Caco-2 (cell line): ENCODE measurements around the gene SYAP1. TPM values are rescaled to one million over a fixed set of nuclear protein-coding genes. Genes with fewer than 3 reads are reported as not detected.

Experiments
- BruUV-seq: library from RNA; stranded (reverse); fragments of 400-500 nt; replicated peaks from 2 replicates; lab custom pipeline; 2021; lab: Mats Ljungman, UMichigan
- CTCF ChIA-PET: fragments of 300-600 bp; sonication (Branson Sonifier 250); formaldehyde crosslinking; loops from one replicate; lab custom pipeline; 2022; ENCODE audit warnings: antibody characterized with exemption; lab: Charles Lee
- POLR2A ChIA-PET: fragments of 300-600 bp; sonication (Branson Sonifier 250); formaldehyde crosslinking; loops from one replicate; lab custom pipeline; 2022; ENCODE audit warnings: antibody characterized with exemption; lab: Charles Lee
- DNase-seq, 2 experiments: peaks; one replicate each; pipeline versions ENCODE4 v3.0.0 to v3.0.0-alpha.2; 2020 to 2022
- H3K27me3 ChIP-seq: replicated peaks from 2 replicates; pipeline ENCODE4 v1.6.0; 2011; ENCODE audit warnings: low read length; ENCODE audit not compliant: control insufficient read depth, insufficient read depth
- H3K36me3 ChIP-seq: 2 replicates; pipeline ENCODE4 v1.5.1; 2011; ENCODE audit warnings: low read length; ENCODE audit not compliant: control insufficient read depth, insufficient read depth
- H3K4me1 ChIP-seq: fragments of 250-450 bp; sonication (Bioruptor Pico); 2 replicates; pipeline ENCODE4 v1.5.1; 2020; ENCODE audit warnings: mild to moderate bottlenecking
- H3K4me3 ChIP-seq: 2 replicates; pipeline ENCODE4 v1.5.1; 2011; ENCODE audit warnings: low read depth, mild to moderate bottlenecking, control low read depth, low read length
- H3K9me3 ChIP-seq: fragments of 250-450 bp; sonication (Bioruptor Pico); 2 replicates; pipeline ENCODE4 v1.5.1; 2020; ENCODE audit warnings: mild to moderate bottlenecking, moderate library complexity
- H3K27ac Mint-ChIP-seq: one replicate; pipeline ENCODE4 v1.8.0; 2022; ENCODE audit warnings: mixed read lengths; ENCODE audit not compliant: unreplicated experiment
- H3K27me3 Mint-ChIP-seq: one replicate; pipeline ENCODE4 v1.8.0; 2022; ENCODE audit warnings: mixed read lengths; ENCODE audit not compliant: insufficient read depth, unreplicated experiment
- H3K36me3 Mint-ChIP-seq: one replicate; pipeline ENCODE4 v1.8.0; 2022; ENCODE audit warnings: mild to moderate bottlenecking, mixed read lengths; ENCODE audit not compliant: insufficient read depth, unreplicated experiment
- H3K4me1 Mint-ChIP-seq: one replicate; pipeline ENCODE4 v1.8.0; 2022; ENCODE audit warnings: low read depth, mixed read lengths; ENCODE audit not compliant: unreplicated experiment
- H3K4me3 Mint-ChIP-seq: one replicate; pipeline ENCODE4 v1.8.0; 2022; ENCODE audit warnings: mild to moderate bottlenecking, moderate library complexity, mixed read lengths; ENCODE audit not compliant: unreplicated experiment
- H3K9me3 Mint-ChIP-seq: one replicate; pipeline ENCODE4 v1.8.0; 2022; ENCODE audit warnings: mixed read lengths; ENCODE audit not compliant: unreplicated experiment
- intact Hi-C: fragments of 100-400 bp; cut with micrococcal nuclease; formaldehyde crosslinking; loops from one replicate; pipeline ENCODE4 v1.10.0; 2022; ENCODE audit not compliant: unreplicated experiment
- total RNA-seq: library from RNA; stranded (reverse); gene quantifications from 2 replicates; pipeline ENCODE4 v1.2.3, GENCODE V29; 2022
- TF ChIP-seq, protein P1 (sequence below), 2 experiments: fragments of 200-600 bp in 1 of 2; IDR thresholded peaks; 1 replicate in 1 of 2; 2 replicates in 1 of 2; pipeline versions ENCODE4 v1.5.1 to v1.8.0; 2011 to 2022; ENCODE audit warnings: antibody characterized with exemption in 1 of 2, control low read depth in 1 of 2, inconsistent platforms in 1 of 2, low read depth in 1 of 2, low read length in 1 of 2, mild to moderate bottlenecking in 1 of 2, moderate library complexity in 1 of 2; ENCODE audit not compliant: insufficient read depth in 1 of 2, severe bottlenecking in 1 of 2, unreplicated experiment in 1 of 2

The SYAP1 gene
- total RNA-seq, 1 experiment from 2014 or later, result 32.8 TPM

DNA sequence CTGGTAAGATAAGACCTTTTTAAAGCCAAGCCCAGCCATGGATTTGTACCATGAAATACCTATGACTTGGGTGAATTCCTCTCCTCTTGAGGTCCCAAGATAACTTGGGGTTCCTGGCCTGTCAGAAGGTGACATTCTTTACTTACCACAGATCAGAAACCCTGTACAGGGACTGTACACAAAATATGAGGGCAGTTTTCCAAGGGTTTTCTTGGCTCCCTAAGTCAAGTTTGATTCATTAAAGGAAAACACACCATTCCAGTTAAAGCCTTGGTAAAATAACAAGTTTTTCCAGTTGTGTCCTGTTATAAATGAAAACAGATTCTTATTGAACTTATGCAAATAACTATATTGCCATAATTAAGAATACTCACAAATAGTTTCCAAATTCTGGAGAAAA lies 8.2 kb downstream of the SYAP1 start:
- peaks cover 19% of the 10 kb centered on the region for H3K4me1 Mint-ChIP-seq
- ChIA-PET POLR2A (no interaction called here), CTCF (no interaction called here)
- Histone ChIP-seq H3K27me3 (no peaks in the 10 kb centered on the region), H3K36me3 (peaks cover 1% of the 10 kb centered on the region; the same call in 1 of the 2 replicates), H3K4me1 (peaks cover 14% of the 10 kb centered on the region), H3K4me3 (no peak overlapping the region), H3K9me3 (no peaks in the 10 kb centered on the region)
- peaks cover 7% of the 10 kb centered on the region for H3K36me3 Mint-ChIP-seq
- no peaks in the 10 kb centered on the region for H3K27me3 Mint-ChIP-seq
- TF ChIP-seq, protein P1, sequence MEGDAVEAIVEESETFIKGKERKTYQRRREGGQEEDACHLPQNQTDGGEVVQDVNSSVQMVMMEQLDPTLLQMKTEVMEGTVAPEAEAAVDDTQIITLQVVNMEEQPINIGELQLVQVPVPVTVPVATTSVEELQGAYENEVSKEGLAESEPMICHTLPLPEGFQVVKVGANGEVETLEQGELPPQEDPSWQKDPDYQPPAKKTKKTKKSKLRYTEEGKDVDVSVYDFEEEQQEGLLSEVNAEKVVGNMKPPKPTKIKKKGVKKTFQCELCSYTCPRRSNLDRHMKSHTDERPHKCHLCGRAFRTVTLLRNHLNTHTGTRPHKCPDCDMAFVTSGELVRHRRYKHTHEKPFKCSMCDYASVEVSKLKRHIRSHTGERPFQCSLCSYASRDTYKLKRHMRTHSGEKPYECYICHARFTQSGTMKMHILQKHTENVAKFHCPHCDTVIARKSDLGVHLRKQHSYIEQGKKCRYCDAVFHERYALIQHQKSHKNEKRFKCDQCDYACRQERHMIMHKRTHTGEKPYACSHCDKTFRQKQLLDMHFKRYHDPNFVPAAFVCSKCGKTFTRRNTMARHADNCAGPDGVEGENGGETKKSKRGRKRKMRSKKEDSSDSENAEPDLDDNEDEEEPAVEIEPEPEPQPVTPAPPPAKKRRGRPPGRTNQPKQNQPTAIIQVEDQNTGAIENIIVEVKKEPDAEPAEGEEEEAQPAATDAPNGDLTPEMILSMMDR (IDR thresholded peaks at IDR 0.05; ENCODE audit: insufficient read depth in 1 of 2, low read depth in 1 of 2, low read length in 1 of 2, severe bottlenecking in 1 of 2, unreplicated experiment in 1 of 2), result no peak
- intact Hi-C loops, result no loop called here
- no peaks in the 10 kb centered on the region for H3K9me3 Mint-ChIP-seq
- no peak overlapping the region for H3K4me3 Mint-ChIP-seq
- DNase-seq, result no peak
- H3K27ac Mint-ChIP-seq, result no peak overlapping the region
- no TSS peak for BruUV-seq

DNA sequence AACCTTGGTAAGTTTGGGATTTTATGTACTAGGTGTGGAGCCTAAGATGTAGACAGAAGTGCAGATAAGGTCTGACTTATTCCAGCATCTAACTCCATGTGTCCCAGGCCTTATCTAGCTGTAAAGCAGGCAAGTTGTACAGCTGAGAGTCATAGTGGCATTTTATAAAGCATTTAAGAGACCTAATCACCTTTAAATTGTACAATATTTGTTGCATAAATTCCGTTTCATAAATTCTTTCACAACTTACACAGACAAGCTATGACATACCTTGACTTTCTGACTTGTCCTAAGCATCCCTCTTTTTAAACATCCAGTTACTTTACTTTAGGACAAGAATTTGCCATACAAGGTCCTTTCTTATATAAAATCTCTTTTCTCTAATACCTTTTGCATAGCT lies 11.0 kb downstream of the SYAP1 start:
- Mint-ChIP-seq H3K4me3 (no peak overlapping the region), H3K9me3 (no peaks in the 10 kb centered on the region), H3K27me3 (no peaks in the 10 kb centered on the region), H3K36me3 (peaks cover 12% of the 10 kb centered on the region), H3K4me1 (peaks cover 3% of the 10 kb centered on the region), H3K27ac (no peak overlapping the region)
- no peak for DNase-seq
- TF ChIP-seq, protein P1 (IDR thresholded peaks at IDR 0.05; ENCODE audit: insufficient read depth in 1 of 2, low read depth in 1 of 2, low read length in 1 of 2, severe bottlenecking in 1 of 2, unreplicated experiment in 1 of 2), result no peak
- H3K4me3 ChIP-seq, result no peak overlapping the region
- H3K36me3 ChIP-seq, result no peaks in the 10 kb centered on the region
- H3K9me3 ChIP-seq, result no peaks in the 10 kb centered on the region
- ChIA-PET CTCF (no interaction called here), POLR2A (no interaction called here)
- H3K27me3 ChIP-seq, result no peaks in the 10 kb centered on the region
- intact Hi-C loops, result no loop called here
- peaks cover 4% of the 10 kb centered on the region for H3K4me1 ChIP-seq
- no TSS peak for BruUV-seq

DNA sequence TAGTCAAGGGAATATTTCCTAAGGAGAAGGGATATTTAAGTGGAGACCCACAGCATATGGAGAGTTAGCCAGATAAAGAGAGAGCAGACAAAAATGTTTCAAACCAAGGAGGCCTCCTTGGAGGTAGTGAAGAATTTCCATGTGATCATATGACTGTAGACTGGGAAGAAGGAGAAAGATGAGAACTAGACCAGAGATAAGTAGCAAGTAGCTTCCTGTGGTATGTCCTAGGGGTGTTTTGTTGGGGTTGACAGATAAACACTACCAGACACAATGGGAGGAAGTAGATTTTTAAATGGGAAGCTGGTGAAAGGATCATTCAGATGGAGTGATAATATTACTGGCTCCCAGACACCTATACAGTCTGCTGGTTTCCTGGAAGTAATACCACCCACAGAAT lies 13.6 kb downstream of the SYAP1 start:
- H3K4me3 ChIP-seq, result no peak overlapping the region
- H3K9me3 Mint-ChIP-seq, result no peaks in the 10 kb centered on the region
- TF ChIP-seq, protein P1 (IDR thresholded peaks at IDR 0.05; ENCODE audit: insufficient read depth in 1 of 2, low read depth in 1 of 2, low read length in 1 of 2, severe bottlenecking in 1 of 2, unreplicated experiment in 1 of 2), result no peak
- ChIA-PET POLR2A (interaction anchor here (1.2 kb wide), 1 partner anchor 14 kb away, joined by 3 read pairs; no protein-coding TSS in a partner anchor), CTCF (no interaction called here)
- peaks cover 33% of the 10 kb centered on the region for H3K36me3 Mint-ChIP-seq
- DNase-seq, result no peak
- H3K4me1 Mint-ChIP-seq, result no peaks in the 10 kb centered on the region
- H3K27ac Mint-ChIP-seq, result no peak overlapping the region
- no peaks in the 10 kb centered on the region for H3K27me3 Mint-ChIP-seq
- intact Hi-C loops, result no loop called here
- no peaks in the 10 kb centered on the region for H3K27me3 ChIP-seq
- H3K4me3 Mint-ChIP-seq, result no peak overlapping the region
- H3K4me1 ChIP-seq, result no peaks in the 10 kb centered on the region
- no peaks in the 10 kb centered on the region for H3K36me3 ChIP-seq
- no peaks in the 10 kb centered on the region for H3K9me3 ChIP-seq
- no TSS peak for BruUV-seq
